Endodermal cell (in vitro differentiated cells): ENCODE data around the gene MRPL20. TPM values are rescaled to one million over a fixed set of nuclear protein-coding genes. Genes with fewer than 3 reads are reported as not detected.

Source experiments
- DNase-seq: peaks from one replicate; pipeline ENCODE4 v3.0.0-alpha.2; 2017
- H3K27ac ChIP-seq: 2 replicates; pipeline ENCODE4 v1.5.1; 2013; ENCODE audit warnings: mild to moderate bottlenecking, low read depth, low read length, moderate library complexity
- H3K27me3 ChIP-seq: 2 replicates; pipeline ENCODE4 v1.6.1; 2013; ENCODE audit warnings: mild to moderate bottlenecking, low read length, moderate library complexity; ENCODE audit not compliant: insufficient read depth, control insufficient read depth, poor library complexity, severe bottlenecking
- H3K36me3 ChIP-seq: 2 replicates; pipeline ENCODE4 v1.7.0; 2013; ENCODE audit warnings: mild to moderate bottlenecking, low read length, moderate library complexity; ENCODE audit not compliant: control insufficient read depth, insufficient read depth
- H3K4me1 ChIP-seq: one replicate; pipeline ENCODE4 v1.7.0; 2013; ENCODE audit warnings: low read length; ENCODE audit not compliant: control insufficient read depth, insufficient read depth
- H3K4me3 ChIP-seq: 2 replicates; pipeline ENCODE4 v1.5.1; 2013; ENCODE audit warnings: mild to moderate bottlenecking, low read length, moderate library complexity
- H3K9ac ChIP-seq: 2 replicates; pipeline ENCODE4 v1.6.1; 2013; ENCODE audit warnings: mild to moderate bottlenecking, low read length, moderate library complexity; ENCODE audit not compliant: poor library complexity, severe bottlenecking; ENCODE audit errors: extremely low read depth
- H3K9me3 ChIP-seq: 2 replicates; pipeline ENCODE4 v1.6.1; 2013; ENCODE audit warnings: mild to moderate bottlenecking, low read length, moderate library complexity; ENCODE audit not compliant: control insufficient read depth
- H3K27ac Mint-ChIP-seq: 2 replicates; pipeline ENCODE4 v1.8.0; 2020; ENCODE audit warnings: mixed read lengths
- H3K27me3 Mint-ChIP-seq: 2 replicates; pipeline ENCODE4 v1.8.0; 2021; ENCODE audit warnings: mild to moderate bottlenecking, mixed read lengths; ENCODE audit not compliant: insufficient read depth
- H3K36me3 Mint-ChIP-seq: 2 replicates; pipeline ENCODE4 v1.8.0; 2020; ENCODE audit warnings: low read depth, mixed read lengths
- H3K4me1 Mint-ChIP-seq: 2 replicates; pipeline ENCODE4 v1.8.0; 2020; ENCODE audit warnings: mixed read lengths
- H3K4me3 Mint-ChIP-seq: 2 replicates; pipeline ENCODE4 v1.8.0; 2020; ENCODE audit warnings: mild to moderate bottlenecking, moderate library complexity, mixed read lengths
- H3K9me3 Mint-ChIP-seq: 2 replicates; pipeline ENCODE4 v1.8.0; 2020; ENCODE audit warnings: mild to moderate bottlenecking, mixed read lengths
- WGBS, 2 experiments: methylation state at CpG; one replicate each; pipeline versions ENCODE4 v1.1.5 to v1.1.7; 2013; ENCODE audit warnings: missing lambda C conversion rate in 2 of 2, mixed read lengths in 1 of 2; ENCODE audit not compliant: insufficient coverage in 1 of 2, insufficient read length in 1 of 2; 5-methylcytosine and 5-hydroxymethylcytosine counted together
- total RNA-seq, 2 donors: library from RNA; stranded (reverse); fragmentation: NEBNext Ultra II Directional in 1 of 2; extraction: Animal tissue kit (Norgen Biotek cat#: 25700) in 1 of 2; gene quantifications; 2 replicates in 1 of 2; 3 replicates in 1 of 2; pipeline ENCODE4 v1.2.1, GENCODE V29; 2021
- TF ChIP-seq, protein P1 (sequence below): fragments of 200-600 bp; sonication (generic); conservative IDR thresholded peaks from 2 replicates; pipeline ENCODE4 v1.5.0; 2021; ENCODE audit warnings: antibody characterized with exemption, mild to moderate bottlenecking

MRPL20 gene
- total RNA-seq, 2 donors from 2014 or later = 109 to 129 TPM

DNA sequence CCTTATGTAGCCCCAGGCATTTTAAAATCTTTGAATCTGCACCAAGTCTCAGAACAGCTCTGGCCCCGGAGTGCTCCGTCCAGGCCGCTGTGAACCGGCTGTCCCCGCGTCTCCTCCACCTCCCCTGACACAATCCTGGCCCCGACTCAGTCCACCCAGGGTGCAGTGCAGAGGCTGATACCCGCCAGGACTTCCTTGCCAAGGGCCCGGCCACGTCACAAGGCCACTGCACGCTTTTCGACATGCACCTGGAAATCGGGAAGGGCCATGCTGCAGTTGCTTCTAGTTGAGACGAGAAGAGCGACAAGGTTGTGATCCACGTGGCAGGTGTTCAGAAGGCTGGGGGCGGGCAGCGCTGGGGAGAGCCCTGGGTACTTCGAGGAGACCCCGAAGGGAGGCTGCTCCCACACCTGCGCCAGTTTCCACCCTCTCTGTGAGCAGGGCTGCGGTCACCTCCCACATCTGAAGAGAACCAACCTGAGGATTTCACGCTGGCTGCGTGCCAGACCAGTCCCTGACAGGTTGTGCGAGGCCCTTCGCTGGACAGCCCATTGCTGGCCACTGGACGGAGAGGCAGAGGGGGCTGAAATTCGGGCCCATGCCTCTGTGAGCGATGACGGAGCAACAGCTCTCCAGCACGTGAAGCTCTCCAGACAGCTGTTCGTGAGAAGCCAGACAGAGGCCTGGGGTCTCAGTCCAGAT is 35.1 kb upstream of the MRPL20 start:
- H3K4me3 ChIP-seq = no peak overlapping the region
- H3K4me1 ChIP-seq = no peaks in the 10 kb centered on the region
- H3K36me3 Mint-ChIP-seq = peaks cover 3% of the 10 kb centered on the region
- H3K9ac ChIP-seq = no peak overlapping the region
- H3K4me1 Mint-ChIP-seq = no peaks in the 10 kb centered on the region
- no peaks in the 10 kb centered on the region for H3K36me3 ChIP-seq
- no peak overlapping the region for H3K4me3 Mint-ChIP-seq
- no peak overlapping the region for H3K27ac Mint-ChIP-seq
- H3K9me3 ChIP-seq = no peaks in the 10 kb centered on the region
- H3K27me3 Mint-ChIP-seq = no peaks in the 10 kb centered on the region
- DNase-seq = no peak
- TF ChIP-seq, protein P1, sequence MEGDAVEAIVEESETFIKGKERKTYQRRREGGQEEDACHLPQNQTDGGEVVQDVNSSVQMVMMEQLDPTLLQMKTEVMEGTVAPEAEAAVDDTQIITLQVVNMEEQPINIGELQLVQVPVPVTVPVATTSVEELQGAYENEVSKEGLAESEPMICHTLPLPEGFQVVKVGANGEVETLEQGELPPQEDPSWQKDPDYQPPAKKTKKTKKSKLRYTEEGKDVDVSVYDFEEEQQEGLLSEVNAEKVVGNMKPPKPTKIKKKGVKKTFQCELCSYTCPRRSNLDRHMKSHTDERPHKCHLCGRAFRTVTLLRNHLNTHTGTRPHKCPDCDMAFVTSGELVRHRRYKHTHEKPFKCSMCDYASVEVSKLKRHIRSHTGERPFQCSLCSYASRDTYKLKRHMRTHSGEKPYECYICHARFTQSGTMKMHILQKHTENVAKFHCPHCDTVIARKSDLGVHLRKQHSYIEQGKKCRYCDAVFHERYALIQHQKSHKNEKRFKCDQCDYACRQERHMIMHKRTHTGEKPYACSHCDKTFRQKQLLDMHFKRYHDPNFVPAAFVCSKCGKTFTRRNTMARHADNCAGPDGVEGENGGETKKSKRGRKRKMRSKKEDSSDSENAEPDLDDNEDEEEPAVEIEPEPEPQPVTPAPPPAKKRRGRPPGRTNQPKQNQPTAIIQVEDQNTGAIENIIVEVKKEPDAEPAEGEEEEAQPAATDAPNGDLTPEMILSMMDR = no peak
- no peaks in the 10 kb centered on the region for H3K27me3 ChIP-seq
- H3K27ac ChIP-seq = no peak overlapping the region
- no peaks in the 10 kb centered on the region for H3K9me3 Mint-ChIP-seq
- WGBS, 2 experiments = 93 to 96% methylated on average over 32 of the region's 32 CpGs

DNA sequence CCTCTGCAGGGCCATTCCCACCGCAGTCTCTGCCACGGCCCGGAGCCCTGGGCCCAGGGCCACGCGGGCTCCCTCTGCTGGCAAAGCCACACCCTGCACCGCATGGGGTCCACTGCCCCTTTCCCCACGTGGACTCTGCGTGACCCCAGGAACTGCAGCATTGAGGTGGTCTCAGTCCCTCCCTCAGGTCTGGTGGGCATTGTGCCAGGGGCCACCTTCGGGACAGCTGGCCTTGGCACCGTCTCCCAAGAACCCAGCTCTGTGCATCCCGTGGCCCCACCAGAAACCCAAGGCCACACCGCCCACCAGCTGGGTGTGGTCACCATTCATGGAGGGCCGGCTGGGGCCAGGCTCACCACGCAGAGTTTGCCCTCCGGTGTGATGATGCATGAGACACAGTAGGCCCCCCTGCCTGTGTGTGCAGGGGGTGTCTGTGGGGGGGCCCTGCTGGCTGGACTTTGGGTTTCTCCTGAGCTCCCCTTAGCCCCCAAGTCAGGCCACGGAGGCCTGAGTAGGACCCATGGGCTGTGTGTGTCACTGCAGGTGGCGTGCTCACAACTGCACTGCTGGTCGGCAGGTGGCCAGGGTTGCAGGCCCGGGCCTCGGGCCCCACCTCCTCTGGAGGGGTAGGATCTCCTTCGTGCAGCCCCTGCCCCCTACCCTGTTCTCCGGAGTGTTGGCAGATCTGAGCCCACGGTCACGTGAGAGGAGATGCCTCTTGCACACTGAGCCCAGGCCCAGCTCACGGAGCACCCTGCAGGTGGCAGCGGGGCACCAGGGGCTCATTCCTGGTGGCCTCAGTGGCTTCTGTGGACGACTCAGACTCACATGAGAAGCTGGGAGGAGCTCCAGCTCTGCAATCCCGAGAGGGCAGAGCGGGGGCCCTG is 34.2 kb upstream of the MRPL20 start:
- peak; percentile 76 for DNase-seq
- Histone ChIP-seq H3K27me3 (peaks cover 4% of the 10 kb centered on the region), H3K9ac (no peak overlapping the region), H3K4me3 (no peak overlapping the region), H3K36me3 (no peaks in the 10 kb centered on the region), H3K27ac (no peak overlapping the region), H3K4me1 (no peaks in the 10 kb centered on the region), H3K9me3 (no peaks in the 10 kb centered on the region)
- no peak overlapping the region for H3K27ac Mint-ChIP-seq
- TF ChIP-seq, protein P1 = peak; percentile 83
- no peaks in the 10 kb centered on the region for H3K9me3 Mint-ChIP-seq
- H3K4me1 Mint-ChIP-seq = no peaks in the 10 kb centered on the region
- H3K4me3 Mint-ChIP-seq = no peak overlapping the region
- H3K36me3 Mint-ChIP-seq = peaks cover 3% of the 10 kb centered on the region
- peaks cover 3% of the 10 kb centered on the region for H3K27me3 Mint-ChIP-seq
- WGBS, 2 experiments = 83 to 86% methylated on average over 17 to 29 of the region's 29 CpGs

DNA sequence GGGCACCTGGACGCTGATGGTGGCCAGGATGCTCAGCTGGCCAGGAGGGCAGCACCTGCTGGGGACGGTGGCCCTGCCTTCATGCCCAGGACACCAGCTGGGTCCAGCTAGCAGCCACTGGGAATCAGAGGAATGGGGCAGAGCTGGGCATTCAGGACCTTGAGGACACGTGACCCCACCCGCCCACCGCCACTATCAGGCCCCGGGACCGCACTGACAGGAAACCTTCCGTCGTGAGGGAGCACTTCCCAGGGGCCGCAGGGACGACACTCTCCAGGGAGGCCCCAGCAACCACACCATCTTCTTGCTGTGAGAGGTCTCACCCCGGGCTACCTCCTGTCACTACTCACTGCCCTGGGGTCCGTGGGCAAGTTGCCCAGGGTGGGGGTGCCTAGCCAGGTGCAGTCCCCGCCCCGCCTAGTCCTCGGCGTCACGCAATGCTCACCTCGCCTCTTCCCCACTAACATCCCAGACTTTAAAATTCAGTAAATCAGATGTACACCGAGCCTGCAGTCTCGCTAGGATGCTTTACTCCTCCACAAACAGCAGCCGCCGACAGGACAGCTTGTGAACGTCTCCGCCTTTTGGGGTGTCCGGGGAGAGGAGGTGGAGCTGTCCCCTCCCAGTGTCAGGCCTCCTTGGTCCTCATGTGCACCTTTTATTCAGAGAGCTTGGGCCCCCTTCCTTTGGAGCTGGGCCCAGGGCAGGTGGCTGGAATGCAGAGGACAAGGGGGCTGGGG is 33.3 kb upstream of the MRPL20 start:
- H3K27ac ChIP-seq = no peak overlapping the region
- Mint-ChIP-seq H3K4me1 (no peaks in the 10 kb centered on the region), H3K4me3 (no peak overlapping the region), H3K9me3 (no peaks in the 10 kb centered on the region), H3K27ac (no peak overlapping the region), H3K36me3 (peaks cover 3% of the 10 kb centered on the region), H3K27me3 (peaks cover 4% of the 10 kb centered on the region)
- no peak overlapping the region for H3K4me3 ChIP-seq
- no peak for DNase-seq
- H3K9ac ChIP-seq = no peak overlapping the region
- TF ChIP-seq, protein P1 = no peak
- no peaks in the 10 kb centered on the region for H3K4me1 ChIP-seq
- WGBS, 2 experiments = 91 to 97% methylated on average over 21 to 26 of the region's 26 CpGs
- H3K36me3 ChIP-seq = no peaks in the 10 kb centered on the region
- H3K27me3 ChIP-seq = peaks cover 8% of the 10 kb centered on the region
- no peaks in the 10 kb centered on the region for H3K9me3 ChIP-seq
